ENCODE results near the gene FILIP1L. TPM values are rescaled to one million over a fixed set of nuclear protein-coding genes. Genes with fewer than 3 reads are reported as not detected.

Gene FILIP1L
- total and polyA plus RNA-seq, 8 donors, result 10.6 to 98.4 (median 57.0) TPM

DNA sequence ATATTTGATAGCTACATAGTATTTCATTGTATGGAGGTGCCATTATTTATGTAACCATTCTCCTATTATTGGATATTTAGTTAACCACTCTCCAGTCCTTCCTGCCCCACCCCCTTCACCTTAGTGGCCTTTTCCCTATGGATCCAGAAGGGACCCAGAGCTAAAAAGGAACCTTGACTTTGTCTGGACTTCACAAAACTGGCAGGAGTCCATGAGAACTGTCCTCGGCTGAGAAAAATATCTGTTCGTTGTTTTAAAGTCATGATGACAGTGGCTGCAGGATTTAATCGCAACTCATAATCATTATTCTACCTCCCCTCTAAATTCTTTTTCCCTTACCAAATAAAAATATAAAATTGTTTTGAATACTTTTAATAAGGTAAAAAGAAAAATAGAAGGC is 166.9 kb downstream of the FILIP1L start:
- no peak for DNase-seq
- TF ChIP-seq POLR2A (IDR thresholded peaks at IDR 0.05) (no peak), POLR2AphosphoS5 (IDR thresholded peaks at IDR 0.05) (no peak), EP300 (IDR thresholded peaks at IDR 0.05) (no peak)
- TF ChIP-seq, protein P1, sequence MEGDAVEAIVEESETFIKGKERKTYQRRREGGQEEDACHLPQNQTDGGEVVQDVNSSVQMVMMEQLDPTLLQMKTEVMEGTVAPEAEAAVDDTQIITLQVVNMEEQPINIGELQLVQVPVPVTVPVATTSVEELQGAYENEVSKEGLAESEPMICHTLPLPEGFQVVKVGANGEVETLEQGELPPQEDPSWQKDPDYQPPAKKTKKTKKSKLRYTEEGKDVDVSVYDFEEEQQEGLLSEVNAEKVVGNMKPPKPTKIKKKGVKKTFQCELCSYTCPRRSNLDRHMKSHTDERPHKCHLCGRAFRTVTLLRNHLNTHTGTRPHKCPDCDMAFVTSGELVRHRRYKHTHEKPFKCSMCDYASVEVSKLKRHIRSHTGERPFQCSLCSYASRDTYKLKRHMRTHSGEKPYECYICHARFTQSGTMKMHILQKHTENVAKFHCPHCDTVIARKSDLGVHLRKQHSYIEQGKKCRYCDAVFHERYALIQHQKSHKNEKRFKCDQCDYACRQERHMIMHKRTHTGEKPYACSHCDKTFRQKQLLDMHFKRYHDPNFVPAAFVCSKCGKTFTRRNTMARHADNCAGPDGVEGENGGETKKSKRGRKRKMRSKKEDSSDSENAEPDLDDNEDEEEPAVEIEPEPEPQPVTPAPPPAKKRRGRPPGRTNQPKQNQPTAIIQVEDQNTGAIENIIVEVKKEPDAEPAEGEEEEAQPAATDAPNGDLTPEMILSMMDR (IDR thresholded peaks at IDR 0.05), result no peak
- Histone ChIP-seq H3K4me3 (no peak overlapping the region), H3K36me3 (no peaks in the 10 kb centered on the region), H3K27ac (no peak overlapping the region), H3K9me3 (no peaks in the 10 kb centered on the region), H3K4me1 (peaks cover 20 to 76% (median 37%) of the 10 kb centered on the region in 4 donors), H3K27me3 (no peaks in the 10 kb centered on the region)
- intact Hi-C loops (cut with DNase I; ENCODE audit: low total_unique reads), result no loop called here
- WGBS, 5 donors, result 70 to 91% (median 87%) methylated on average over 3 of the region's 3 CpGs

DNA sequence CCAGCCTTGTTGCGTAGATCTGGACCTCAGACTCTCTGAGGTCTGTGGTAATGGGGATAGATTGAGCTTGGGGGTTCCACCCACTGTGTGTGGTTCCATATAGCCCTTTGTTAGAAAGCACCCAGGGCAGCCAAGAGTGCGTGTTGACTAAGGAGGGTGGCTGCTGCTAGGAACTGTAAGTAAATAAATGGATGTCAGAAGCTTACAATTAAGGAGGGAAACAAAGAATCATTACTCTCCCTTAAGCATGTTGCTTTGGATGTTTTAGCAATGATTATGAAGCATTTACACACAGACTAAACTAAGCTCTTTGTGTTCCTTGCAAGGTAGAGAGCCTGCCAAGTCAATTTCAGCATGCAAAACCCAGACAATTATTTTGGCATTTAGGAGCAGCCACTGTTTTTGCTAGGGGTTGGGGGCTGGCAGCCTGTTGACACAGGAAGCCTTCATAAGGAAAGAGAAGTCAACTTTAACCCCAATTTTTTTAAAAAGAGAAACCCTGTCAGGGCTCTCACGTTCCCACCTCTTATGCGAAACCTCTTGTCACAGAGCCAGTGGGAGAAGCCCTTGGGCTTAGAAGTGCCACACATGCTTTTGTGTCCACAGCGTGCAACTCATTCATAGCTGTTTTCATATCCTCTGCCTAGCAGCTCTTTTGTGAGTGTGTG is 168.8 kb downstream of the FILIP1L start:
- Histone ChIP-seq H3K4me3 (no peak overlapping the region), H3K36me3 (no peaks in the 10 kb centered on the region), H3K27ac (peak overlapping the region; percentile 36 to 68 (median 62)), H3K27me3 (no peaks in the 10 kb centered on the region), H3K4me1 (peaks cover 20 to 73% (median 34%) of the 10 kb centered on the region in 4 donors), H3K9me3 (no peaks in the 10 kb centered on the region)
- 22 to 38% (median 31%) methylated on average over 5 of the region's 5 CpGs for WGBS, 5 donors
- peak; percentile 42 to 80 for DNase-seq
- intact Hi-C loops (cut with DNase I; ENCODE audit: low total_unique reads), result no loop called here
- TF ChIP-seq POLR2AphosphoS5 (IDR thresholded peaks at IDR 0.05), result peak in 1 of 3 donors; percentile 37
- TF ChIP-seq POLR2A (IDR thresholded peaks at IDR 0.05), result no peak

DNA sequence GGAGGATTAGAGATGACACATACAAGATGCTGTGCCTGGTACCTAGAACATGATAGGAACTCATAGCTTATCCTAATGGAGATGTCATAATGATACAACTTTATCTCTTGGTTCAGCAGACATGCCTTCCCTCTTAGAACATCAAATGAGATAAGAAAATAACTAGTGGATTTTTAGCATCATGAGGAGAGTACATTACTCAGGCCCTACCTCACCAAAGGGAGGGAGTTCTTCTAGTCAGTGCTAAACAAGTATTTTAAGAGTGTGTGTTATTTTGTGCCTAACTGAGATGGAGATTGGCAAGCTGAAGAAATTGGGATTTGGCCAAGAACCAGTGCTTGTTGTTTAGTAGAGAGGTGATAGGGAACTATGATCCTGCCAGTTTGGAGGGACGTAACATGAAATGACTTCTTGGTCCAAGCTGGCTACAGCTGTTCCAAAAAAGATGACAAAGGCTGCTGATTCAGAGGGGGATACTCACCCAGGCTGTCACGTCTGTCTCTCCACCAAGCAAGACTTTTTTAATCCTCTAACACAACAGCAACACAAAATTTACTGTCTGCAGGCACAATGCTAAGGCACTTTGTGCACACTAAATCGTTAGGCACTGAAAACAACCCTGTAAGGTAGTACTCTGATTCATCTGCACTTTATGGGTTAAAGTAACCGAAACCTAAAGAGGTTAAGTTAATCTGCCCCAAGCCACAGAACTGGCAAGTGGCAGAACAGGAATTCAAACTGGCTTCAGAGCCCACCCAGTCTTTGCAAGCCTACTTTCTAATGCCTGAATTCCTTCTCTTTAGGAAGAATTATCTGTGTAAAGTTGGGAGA is 170.2 kb downstream of the FILIP1L start:
- TF ChIP-seq POLR2A (IDR thresholded peaks at IDR 0.05), result no peak
- no peaks in the 10 kb centered on the region for H3K27me3 ChIP-seq
- H3K36me3 ChIP-seq, result no peaks in the 10 kb centered on the region
- H3K27ac ChIP-seq, result peak overlapping the region in 4 of 5 donors; percentile 17 to 65 (median 62)
- WGBS, 5 donors, result 28 to 47% (median 40%) methylated on average over 4 of the region's 4 CpGs
- intact Hi-C loops (cut with DNase I; ENCODE audit: low total_unique reads), result no loop called here
- H3K4me3 ChIP-seq, result no peak overlapping the region
- peaks cover 20 to 74% (median 37%) of the 10 kb centered on the region in 4 donors for H3K4me1 ChIP-seq
- no peak for DNase-seq
- no peaks in the 10 kb centered on the region for H3K9me3 ChIP-seq

DNA sequence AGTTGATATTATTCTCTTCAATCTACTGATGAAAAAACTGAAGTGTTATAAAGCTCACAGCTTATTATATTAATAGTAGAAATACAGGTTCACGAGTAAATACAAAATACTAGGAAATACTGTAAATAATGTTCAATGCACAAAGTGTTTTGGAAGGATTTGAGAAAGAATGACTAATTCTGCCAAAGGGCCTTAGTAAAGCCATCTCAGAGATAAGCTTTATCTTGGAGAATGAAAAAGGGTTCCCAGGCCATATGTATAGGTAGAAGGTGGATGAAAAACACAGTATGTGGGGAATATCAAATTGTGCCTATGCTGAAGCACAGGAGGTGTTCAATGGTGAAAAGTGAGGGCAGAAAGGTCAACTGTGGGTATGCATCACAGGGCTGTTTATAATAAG is 173.1 kb downstream of the FILIP1L start:
- intact Hi-C loops (cut with DNase I; ENCODE audit: low total_unique reads), result no loop called here

DNA sequence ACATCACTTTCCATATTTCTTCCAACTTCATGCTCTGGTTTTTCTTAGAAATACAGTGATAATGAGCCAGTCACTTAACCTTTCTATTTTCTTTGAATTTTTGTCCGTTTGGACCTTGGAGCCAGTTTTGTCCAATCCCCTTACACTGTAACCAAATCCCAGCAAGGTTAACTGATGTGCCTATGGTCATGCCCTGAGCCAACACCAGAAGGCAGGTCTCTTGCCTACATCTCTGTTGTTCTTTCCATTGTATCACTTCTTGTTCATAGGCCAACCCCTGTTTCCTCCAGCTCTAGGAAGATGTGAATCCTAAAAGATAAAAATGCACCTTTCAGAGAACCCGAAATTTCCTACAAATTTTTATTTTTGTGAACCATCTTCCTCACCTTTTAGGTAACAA is 174.0 kb downstream of the FILIP1L start:
- no peak for DNase-seq
- Histone ChIP-seq H3K36me3 (no peaks in the 10 kb centered on the region), H3K4me1 (peaks cover 23 to 72% (median 47%) of the 10 kb centered on the region in 4 donors), H3K9me3 (no peaks in the 10 kb centered on the region), H3K4me3 (no peak overlapping the region), H3K27ac (peak overlapping the region in 4 of 5 donors; percentile 10 to 65 (median 39)), H3K27me3 (no peaks in the 10 kb centered on the region)
- no peak for TF ChIP-seq EP300 (IDR thresholded peaks at IDR 0.05)
- TF ChIP-seq, protein P1 (IDR thresholded peaks at IDR 0.05), result no peak
- TF ChIP-seq POLR2AphosphoS5 (IDR thresholded peaks at IDR 0.05), result no peak
- 75 to 87% (median 84%) methylated on average over 2 of the region's 2 CpGs for WGBS, 5 donors
- intact Hi-C loops (cut with DNase I; ENCODE audit: low total_unique reads), result no loop called here

More for the DNA sequence above, 173.1 kb downstream of the FILIP1L start:
- H3K9me3 ChIP-seq, result no peaks in the 10 kb centered on the region
- H3K36me3 ChIP-seq, result no peaks in the 10 kb centered on the region
- TF ChIP-seq POLR2A (IDR thresholded peaks at IDR 0.05), result no peak
- TF ChIP-seq EP300 (IDR thresholded peaks at IDR 0.05), result no peak
- TF ChIP-seq, protein P1 (IDR thresholded peaks at IDR 0.05), result no peak
- no peak for TF ChIP-seq POLR2AphosphoS5 (IDR thresholded peaks at IDR 0.05)
- H3K4me1 ChIP-seq, result peaks cover 30 to 75% (median 48%) of the 10 kb centered on the region in 4 donors
- H3K4me3 ChIP-seq, result no peak overlapping the region
- WGBS, 5 donors, result 32 to 63% (median 43%) methylated on average over 1 of the region's 1 CpG
- H3K27ac ChIP-seq, result no peak overlapping the region
- H3K27me3 ChIP-seq, result no peaks in the 10 kb centered on the region
- no peak for DNase-seq

All from stomach (tissue), 9 donors.